Measurements from ENCODE around the gene NT5C1A.

DNA sequence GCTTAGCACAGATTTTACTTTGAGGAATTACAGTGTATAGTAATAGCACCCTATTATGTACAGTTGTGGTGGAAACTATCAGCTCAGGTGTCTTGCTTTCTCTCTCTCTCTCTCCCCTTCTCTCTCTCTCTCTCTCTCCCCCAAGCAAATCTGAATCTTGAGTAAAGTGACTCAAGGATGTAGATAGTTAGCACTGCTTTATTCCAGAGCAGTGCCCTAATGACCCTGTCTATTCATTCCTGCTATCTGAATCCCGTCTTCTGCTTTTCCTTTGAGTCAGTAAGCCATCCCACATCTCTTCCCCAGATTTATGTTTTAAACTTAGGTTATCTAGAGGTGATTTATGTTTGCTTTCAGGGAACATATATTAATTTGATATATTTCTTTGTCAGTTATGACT lies 24.5 kb upstream of the NT5C1A start:
- no peak for TF ChIP-seq EGR1 (IDR thresholded peaks at IDR 0.05)
- no peak for TF ChIP-seq EP300 (IDR thresholded peaks at IDR 0.05; ENCODE audit: borderline replicate concordance)
- TF ChIP-seq RAD21 (IDR thresholded peaks at IDR 0.05; ENCODE audit: low read depth): no peak
- TF ChIP-seq, protein P1, sequence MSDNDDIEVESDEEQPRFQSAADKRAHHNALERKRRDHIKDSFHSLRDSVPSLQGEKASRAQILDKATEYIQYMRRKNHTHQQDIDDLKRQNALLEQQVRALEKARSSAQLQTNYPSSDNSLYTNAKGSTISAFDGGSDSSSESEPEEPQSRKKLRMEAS (IDR thresholded peaks at IDR 0.05): no peak
